GM21526 (cell line): Measurements from ENCODE around the gene CTDSPL.

Source experiments
- ATAC-seq: cut with Tn5 transposase; IDR thresholded peaks from one replicate; pipeline ENCODE4 v1.9.1; 2021; ENCODE audit warnings: moderate library complexity; ENCODE audit not compliant: unreplicated experiment, low FRiP score

The CTDSPL gene

DNA sequence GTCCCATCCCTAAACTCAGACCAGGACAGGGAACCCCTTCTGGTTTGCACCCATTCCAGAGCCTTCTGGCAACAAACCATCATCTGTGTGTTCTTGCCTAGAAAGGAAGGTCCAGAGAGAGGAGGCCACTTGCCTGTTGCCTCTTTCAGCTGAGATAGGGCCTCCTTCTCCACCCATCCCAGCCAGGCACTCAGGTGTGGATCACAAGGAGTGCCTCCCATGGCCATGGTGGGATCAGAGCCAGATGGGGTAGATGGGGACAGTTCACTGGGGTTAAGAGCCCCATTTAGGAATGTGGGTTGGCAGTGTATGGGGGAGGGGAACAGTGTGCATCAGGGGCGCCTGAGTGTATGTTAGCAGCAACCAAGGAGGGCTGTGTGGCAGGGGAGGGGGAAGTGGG is 8.9 kb upstream of the CTDSPL start:
- no peak for ATAC-seq

DNA sequence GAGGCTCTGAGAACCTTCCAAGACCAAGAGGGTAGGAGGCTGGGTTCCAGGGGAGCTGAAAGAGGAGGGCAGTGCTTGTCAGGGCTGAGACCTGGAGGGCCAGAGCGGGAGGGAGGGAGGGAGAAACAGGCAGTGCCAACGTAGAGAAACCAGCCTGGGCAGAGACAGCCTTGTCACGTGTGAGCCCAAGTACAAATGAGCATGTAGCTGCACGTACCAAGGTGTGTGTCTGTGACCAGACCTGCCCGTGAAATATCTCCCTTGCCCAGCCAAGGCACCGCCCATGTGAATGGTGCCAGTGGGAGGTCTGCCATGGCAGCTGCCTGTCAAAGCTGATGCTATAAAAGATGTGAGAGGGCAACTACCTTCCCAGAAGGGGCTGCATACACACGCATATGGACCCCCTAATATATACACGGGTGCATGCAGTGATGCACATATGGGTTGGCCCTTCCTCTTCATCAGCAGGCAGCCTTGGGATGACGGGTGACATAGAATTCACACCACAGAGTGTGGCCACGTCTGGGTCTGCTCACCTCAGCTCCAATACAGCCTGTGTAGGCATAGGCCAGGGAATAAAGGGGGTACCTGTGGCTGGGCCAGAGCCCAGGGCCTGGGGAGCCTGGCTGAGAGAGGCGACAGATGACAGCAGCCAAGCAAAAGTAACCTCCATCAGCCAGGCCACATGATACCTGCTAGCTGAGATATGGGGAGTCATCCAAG is 7.8 kb upstream of the CTDSPL start:
- ATAC-seq, result no peak

DNA sequence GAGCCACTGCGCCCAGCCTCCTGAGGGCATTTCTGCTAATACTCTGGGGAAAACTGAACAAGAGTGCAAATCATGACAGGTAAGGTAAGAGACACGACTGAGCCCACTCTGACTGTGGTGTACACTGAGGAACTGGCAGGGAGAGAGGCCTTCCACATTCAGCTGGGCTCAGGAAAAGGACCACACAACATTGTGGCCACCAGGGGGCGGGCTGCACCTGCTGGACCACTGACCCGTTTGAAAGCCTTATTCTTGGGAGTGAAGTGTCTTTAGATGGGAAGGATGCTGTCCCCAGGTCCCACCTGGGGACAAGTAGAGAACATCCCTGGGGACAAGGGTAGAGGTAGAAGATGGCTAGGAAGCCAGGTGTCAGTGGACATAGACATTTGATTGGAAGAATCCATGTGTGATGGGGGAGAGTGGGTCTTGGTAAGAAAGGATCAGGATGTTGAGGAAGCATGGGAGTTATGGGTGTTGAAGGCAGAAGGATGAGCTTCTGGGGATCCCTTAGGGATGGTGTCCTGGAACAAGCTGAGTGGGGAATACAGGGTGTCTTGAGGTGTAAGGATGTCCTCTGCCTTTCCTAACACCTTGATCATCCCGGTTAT is 6.2 kb upstream of the CTDSPL start:
- ATAC-seq, result no peak

DNA sequence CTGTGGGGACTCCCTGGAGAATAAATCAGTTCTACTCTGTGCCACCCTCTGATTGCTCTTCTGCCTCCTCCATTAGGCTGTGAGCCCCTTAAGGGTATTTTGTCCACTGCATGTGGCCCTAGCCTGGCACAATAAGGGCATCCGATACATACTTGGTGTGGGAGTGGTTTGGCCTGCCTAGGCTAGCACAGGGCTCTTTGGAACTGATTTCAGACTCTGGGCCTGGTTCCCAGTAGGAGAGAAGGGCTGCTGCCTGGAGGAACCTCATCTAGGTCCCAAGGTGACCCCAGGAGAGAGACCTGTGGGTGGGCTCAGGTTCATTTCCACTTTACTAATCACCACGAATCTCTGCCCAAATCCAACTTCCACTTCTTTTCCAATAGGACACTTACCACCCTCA is 5.3 kb upstream of the CTDSPL start:
- no peak for ATAC-seq

DNA sequence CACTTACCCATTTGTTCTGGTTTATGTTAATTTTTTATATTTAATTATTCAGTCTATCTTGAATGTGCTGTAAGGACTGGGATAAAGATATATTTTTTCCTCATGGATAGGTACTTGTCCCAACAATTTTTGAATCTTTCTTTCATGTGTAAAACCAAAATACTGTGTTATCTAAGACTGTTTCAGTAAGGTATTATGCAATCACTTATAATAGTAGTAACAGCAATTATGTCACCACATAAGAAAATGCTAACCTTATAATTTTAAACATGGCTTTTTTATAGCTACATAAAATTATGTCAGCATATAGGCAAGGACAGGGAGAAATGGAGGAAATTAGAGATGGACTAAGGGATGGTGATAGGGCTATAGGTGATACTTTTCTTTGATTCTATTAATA is 2.9 kb upstream of the CTDSPL start:
- ATAC-seq, result no peak

DNA sequence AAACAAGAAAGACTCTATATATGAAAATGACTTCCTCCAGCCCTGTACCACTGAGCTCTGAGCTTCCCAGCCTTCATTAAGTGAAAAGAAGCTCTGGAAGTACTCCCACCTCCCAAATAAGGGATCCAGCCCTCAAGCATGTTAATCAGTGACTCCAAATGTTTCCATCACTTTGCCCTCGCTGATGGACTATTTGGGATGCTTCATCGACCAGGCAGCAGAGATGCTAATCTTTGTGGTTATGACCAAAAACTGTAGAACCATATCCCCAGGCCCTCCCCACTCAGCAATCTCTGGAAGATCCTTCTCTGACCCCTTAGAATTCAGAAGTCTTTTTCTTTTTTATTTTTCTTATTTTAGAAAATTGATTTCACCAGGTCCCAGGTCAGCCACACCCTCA is 2.3 kb upstream of the CTDSPL start:
- ATAC-seq, result no peak

DNA sequence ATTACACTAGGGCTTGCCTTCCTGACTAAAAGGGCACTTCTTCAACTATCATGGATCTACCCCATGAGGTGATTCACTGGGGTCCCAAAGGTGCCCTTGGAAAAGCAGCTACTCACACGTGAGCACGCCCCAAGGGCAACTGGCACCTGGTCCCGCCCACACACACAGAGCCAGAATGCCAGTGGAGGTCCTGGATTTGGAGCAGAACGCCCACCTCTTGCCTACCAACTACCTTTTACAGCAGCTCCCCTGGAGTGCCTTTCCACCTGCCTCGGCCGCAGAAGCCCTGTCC is 1.8 kb upstream of the CTDSPL start:
- no peak for ATAC-seq

DNA sequence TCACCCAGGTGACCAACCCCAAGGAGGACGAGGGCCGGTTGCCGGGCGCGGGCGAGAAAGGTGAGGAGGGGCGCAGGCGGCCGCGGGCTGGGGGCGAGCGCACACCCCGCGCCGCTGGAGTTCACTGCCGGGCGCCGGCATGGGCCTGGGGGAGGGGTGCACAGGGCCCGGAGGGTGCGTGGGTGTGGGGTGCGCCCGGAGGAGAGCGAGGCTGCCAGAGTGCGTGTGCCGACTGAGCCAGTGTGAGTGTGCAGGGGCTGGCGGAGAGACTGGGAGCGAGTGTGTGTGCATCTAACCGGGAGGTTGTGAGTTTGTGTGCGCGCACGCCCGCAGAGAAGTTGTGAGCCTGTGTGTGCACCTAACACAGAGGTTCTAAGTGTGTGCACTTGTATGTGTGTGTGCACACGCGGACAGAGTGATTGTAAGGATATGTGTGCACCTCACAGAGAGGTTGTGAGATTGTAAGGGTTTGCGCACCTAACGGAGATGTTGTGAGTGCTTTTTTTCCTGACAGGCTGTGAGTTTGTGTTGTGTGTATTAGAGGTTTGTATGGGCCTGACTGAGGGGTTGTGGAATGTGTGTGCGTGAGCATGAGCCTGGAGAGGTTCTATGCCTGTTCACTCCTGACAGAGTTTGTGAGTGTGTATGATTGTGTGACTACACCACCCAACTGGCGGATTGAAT is 681 bp downstream of the CTDSPL start:
- no peak for ATAC-seq

DNA sequence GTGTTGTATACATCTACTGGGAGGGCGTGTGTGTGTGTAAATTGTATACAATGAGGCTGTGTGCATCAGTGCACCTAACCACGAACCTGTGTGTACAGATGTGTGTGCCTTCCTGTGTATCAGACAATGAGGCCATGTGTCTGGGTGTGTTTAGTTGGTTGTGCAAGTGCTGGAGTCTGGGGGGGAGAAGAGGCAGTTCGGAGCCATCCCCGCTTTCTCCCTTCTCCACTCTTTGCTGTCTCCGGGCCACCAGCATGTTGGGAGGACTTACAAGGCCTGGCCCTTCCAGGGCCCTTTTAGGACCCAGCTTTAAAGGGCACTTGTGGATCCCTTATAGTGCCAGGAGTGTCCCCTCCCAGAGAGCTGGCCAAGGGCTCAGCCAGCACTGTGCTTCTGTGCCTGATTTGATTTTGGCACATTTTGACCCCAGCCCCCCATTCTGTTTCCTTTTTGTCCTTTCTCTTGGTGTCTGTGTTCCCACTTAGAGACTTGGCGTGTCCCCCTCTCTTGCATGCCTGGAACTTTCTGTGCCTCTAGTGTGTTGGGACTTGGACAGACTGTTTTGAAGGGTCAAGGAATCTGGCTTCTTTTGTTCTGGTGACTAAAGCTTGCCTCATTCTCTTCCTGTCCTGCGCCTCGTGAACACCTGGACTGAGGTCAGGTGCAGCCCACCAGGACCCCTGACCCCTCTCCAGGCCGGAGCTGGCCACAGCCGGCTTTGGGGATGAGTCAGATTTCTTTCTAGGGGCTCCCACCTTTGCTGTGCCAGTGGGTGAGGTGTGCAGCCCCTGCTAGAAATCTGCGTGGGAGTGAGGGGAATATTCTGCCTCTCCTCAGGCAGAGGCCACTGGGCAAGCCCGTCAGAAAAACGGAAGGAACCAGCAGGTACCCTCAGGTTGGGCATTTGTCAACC is 1.5 kb downstream of the CTDSPL start:
- no peak for ATAC-seq

DNA sequence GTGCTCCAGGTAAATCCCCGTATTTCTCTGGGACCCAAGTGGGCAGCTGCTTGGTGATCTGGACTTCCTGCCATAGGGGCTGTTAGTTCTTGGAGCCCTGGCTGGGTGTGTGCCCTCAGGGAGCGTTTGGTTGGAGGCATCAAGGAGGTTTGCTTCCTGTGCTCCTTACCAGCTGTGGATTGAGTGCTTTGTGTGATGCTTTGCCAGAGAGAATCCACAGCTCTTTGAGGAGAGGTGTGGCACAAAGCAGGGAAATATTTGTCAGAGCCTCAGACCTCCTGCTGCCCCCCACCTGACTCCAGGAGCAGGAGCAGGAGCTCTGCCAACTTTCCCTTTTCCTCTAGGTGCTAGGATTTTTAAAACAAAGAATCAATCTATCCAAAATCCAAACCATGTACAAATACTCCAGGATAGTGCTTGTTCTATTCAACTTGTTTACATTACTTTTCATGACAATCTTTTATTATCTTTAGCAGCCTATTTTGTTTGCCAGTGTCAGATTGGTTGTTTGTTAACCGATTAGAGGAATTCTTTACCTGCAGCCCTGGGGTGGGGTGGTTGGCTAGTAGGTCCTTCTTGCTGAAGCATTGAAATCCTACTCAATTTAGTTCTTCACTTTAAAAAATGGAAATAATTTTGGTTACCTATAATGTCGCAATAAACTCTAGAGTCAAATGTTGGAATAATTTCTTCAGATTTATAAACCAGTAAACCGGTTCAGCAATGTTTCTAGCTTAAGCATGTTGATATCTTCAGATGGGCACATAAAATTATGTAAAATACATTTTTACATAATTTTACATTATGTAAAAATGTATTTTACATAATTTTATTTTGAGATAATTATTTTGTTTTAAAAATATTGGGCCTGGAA is 2.5 kb downstream of the CTDSPL start:
- ATAC-seq, result no peak

DNA sequence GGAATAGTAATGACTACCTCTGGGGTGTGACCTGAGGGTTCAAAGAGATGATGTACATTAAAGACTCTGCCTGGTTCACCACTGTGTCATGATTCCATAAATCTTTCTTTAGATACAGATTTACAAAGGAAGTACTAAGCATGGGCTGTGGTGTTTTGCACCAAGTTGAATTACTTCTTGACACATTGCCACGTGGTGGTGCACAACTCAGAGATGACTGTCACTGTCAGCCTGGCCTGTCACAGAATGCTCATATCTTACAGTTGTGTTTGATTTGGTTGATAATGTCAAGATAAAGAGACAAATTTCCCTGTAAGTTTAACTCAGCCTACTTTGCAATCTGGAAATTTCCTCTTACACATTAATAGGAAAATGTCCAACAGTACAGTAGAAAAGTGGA is 3.2 kb downstream of the CTDSPL start:
- ATAC-seq, result no peak

DNA sequence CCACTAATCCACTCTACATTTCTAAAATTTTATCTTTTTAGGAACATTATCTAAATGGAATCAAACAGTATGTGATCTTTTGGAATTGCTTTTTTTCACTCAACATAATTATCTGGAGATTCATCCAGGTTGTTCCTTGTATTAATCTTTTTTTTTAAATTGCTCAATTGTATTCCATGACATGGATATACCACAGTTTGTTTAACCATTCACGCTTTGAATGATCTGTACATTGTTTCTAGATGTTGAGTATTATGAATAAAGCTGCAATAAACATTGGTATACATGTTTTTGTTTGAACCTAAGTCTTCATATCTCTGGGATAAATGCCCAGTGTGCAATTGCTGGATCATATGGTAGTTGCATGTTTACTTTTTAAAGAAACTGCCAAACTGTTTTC is 5.5 kb downstream of the CTDSPL start:
- no peak for ATAC-seq

DNA sequence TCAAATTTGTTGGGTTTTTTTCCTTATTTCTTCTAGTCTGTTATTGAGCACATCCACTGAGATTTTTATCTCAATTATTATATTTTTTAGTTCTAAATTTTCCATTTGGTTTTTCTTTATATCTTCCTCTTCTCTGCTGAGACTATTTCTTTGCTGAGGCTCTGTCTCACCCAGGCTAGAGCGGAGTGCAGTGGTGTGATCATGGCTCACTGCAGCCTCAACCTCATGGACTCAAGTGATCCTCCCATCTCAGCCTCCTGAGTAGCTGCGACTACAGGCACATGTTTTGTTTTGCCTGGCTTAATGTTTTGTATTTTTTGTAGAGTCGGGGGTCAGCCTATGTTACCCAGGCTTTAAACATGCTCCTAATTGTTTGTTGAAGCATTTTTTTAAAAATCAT is 10.2 kb downstream of the CTDSPL start:
- ATAC-seq, result no peak

DNA sequence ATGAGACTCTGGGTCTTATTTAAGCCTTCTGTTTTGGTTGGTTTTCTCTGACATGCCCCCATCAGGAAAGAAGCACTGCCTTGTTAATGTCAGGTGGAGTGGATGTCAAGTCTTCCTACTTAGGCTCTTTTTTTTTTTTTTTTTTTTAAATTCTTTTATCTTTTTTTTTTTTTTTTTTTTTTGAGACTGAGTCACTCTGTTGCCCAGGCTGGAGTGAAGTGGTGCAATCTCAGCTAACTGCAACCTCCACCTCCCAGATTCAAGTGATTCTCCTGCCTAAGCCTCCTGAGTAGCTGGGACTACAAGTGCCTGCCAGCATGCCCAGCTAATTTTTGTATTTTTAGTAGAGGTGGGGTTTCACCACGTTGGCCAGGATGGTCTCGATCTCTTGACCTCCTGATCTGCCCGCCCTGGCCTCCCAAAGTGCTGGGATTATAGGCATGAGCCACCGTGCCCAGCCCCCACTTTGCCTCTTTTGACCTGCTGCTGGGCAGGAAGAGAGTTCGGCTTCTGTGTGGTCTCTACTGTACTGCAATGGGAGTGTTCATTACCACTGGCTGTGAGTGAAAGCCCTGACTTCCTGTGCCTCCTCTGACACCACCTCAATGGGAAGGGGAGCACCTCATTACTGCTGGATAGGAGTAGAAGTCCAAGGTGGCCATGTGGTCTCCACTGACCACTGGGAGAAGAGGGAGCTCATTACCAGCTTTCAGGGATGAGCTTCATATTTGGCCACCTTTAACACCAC is 10.9 kb downstream of the CTDSPL start:
- no peak for ATAC-seq

DNA sequence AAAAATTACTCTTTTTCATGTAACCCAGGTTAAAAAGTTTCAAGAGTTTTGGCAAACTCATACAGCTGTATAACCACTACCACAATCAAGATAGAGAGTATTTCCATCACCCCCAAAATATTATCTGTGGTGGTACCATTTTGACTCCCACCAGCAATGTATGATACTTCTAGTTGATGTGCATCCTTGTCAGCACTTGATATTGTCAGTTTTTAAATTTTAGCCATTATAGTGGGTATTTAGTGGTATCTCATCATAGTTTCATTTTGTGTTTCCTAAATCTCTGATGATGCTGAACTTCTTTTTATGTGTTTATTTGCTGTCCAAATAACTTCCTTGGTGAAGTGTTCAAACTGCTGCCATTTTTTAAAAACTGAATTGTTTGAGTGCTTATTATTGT is 14.6 kb downstream of the CTDSPL start:
- ATAC-seq, result no peak

DNA sequence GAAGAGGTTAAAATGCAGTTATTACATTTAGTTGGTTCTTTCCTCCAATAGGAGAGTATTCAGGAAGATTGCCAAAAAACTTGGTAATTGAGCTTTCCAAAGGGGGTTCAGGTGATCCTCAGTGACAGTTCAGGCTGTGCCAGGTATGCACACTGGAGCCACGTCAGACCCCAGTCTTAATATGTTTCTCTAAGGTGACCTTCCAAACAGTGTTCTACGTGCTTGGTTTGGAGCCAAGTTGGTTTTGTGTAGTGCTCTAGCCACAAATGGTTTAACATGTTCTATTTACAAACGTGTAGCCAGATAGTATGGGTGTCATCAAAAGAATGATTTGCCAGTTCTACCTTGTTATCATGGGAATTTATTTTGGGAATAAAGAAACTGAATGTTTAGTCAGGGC is 21.0 kb downstream of the CTDSPL start:
- no peak for ATAC-seq

DNA sequence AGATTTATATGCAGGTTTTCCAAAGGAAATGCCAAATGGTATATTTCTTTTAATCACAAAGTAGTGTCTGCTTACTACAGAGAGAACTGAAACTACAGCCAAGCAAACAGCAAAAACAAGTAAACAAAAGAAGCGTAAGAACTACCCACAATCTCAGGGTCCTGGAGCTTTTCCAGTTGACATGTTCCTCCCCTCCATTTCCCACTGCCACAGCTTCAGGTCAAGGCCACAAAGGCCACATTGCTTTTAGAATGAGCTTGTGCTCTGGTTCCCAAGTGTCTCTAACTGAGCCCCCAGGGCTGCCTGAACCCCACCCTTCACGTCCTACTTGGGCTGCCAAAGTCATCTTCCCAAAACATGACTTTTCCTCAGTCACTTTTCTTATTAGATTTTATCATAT is 24.1 kb downstream of the CTDSPL start:
- ATAC-seq, result no peak

DNA sequence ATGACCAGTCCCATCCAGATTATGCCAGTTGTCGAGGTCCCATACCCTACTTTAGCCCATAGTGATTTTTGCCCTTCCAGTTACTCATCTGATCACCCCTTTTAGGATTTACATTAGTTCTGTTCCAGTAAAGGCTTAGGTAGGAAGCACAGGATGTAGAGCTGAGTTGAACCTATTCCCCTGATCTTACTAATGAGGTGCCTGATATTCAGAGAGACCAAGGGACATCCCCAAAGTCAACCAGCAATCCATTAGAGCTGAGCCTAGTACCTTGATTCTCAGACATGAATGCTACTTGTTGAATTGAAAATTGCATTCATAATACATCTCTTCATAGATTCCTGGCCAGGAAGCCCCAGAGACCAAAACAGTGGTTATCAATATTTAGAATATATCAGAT is 24.7 kb downstream of the CTDSPL start:
- no peak for ATAC-seq

DNA sequence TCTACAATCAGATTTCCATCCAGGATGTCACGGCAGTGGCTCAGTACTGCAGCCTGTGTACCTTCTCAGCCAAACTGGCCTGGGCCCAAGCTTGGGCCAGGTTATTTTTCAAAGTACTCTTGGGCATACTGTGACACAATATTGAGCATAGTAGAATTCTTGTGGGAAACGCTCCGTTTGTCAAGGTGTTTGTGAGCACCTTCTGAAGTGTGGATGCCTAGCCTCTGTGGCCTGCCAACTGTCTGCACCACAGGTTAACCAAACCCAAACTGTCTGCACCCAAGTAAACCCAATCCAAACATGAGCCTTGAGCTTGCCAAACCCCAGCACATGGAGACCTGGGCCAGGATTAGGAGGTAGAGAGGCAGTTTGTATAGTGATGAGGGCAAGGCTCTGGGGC is 25.4 kb downstream of the CTDSPL start:
- no peak for ATAC-seq

DNA sequence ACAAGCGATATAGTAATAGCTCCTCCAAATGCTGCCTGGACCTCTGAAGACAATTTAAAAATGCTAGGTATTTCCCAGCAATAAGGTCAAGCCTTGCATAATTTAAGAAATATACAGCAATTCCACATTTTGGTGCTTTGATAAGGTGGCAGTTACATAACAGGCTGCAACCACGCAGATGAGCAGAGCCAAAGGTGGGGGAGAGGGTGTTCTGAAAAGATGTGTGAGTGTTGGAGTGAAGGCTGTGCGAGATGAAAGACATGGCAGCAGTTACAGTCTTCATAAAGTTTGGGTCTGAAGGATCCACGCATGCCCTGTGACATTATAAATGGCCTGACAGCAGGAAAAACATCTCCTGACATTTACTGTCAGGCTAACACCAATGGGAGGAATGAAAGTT is 26.1 kb downstream of the CTDSPL start:
- ATAC-seq, result no peak
